ENCODE data around the gene APOL3.
A peak's percentile ranks its signal among the peaks of the same experiment; 100 is the strongest.
"Not testable (repeated sequence)": the region's sequence is repeated elsewhere in the genome, so short reads cannot be mapped to it uniquely, and the experiment has no call there.

Gene APOL3

DNA sequence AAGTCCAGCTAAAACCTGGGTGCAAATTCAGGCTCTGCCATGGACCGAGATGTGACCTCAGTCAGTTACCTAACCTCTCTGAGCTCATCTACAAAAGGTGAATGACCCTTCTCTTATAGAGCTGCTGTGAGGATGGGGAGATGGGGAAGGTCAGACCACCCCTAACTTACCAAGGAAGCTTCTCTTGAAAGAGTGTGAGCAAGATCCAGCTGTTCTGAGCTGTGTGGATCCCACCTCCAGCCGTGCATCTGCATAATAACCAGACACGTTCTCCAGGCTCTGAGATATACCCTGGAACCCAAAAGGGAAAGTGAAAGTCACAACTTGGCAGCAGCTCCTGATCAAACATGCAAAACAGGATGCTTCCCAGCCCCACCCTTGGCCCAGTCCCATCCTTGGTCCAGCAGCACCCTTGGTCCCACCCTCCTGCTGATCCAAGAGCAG lies at the start of gene APOL3:
TSS of gene APOL3 (minus strand) at position 257 of the 444 bp plus-strand sequence. CDS start 11,700 bp downstream, outside the sequence.
- DNase-seq: no peak

DNA sequence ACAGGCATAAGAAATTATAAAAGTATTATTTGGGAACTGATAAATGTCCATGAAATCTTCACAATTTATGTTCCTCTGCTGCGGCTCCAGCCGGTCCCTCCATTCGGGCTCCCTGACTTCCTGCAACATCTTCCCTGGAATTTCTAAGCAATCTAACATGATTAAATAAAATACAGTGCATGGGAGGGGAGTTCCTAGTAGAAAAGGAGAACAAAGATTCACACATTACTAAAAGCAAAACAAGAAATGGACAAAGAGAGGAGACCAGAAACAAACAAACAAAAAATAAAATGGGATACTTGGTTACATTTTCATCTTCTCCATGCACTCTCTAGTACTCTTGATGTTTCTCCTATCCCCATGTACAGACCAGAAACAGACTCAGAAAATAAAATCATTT lies 49.7 kb upstream of the APOL3 start:
- no peak for DNase-seq

GRCh38 chr22:36209488-36209908 lies 48.9 kb upstream of the APOL3 start:
- not testable (repeated sequence) for DNase-seq

GRCh38 chr22:36208914-36209313 lies 48.4 kb upstream of the APOL3 start:
- no peak for DNase-seq

- no peak for DNase-seq
Measured at GRCh38 chr22:36208162-36208765, 47.7 kb upstream of the APOL3 start.

GRCh38 chr22:36206255-36206654 lies 45.7 kb upstream of the APOL3 start:
- DNase-seq: no peak

GRCh38 chr22:36205573-36205972 lies 45.0 kb upstream of the APOL3 start:
- not testable (repeated sequence) for DNase-seq

GRCh38 chr22:36204632-36205015 lies 44.1 kb upstream of the APOL3 start:
- DNase-seq: no peak

DNA sequence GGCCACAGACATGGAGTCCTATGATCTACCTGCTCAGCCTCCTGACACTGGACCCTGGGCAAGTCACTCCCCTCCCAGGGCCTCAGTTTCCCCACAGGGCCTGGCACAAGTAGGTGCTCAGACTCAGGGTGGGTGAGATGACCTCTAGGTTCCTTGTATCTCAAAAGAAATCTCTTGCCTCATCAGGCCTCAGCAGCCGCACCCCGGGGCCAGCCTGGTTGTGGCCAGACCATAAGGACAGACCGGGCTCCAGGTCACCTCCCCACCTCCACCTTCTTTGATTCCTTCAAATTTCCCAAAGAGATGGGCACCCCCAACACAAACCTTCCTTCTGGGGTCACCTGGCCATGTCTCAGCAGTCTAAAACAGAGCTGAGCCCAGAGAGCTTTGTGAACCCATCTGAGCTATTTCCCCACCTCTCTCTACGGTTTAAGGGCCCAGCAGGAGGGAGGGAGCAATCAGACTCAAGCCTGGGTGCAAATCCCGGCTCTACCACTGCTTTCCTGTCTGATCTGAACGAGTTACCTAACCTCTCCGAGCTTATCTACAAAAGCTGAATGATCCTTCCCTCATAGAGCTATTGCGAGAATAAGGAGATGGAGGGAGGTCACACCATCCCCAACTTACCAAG lies 43.6 kb upstream of the APOL3 start:
- no peak for DNase-seq

DNA sequence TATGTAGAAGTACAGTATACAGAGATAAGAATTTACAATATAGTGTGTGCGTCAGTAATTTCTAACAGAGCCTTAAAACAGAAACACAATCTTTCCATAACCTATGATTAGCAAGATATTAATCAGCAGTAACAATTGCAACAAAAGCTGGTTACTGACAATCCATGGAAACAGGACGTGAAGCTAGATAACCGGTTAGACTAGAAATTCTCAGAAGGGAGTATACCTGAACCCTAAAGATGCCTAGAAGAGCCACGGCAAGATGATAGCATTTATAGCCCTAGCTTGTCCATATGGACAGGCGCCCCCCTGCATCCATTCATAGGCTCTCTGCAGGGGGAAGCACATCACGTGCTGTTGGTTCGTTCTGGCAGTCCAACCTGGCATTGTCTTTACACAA lies 42.9 kb upstream of the APOL3 start:
- DNase-seq: not testable (repeated sequence)

- DNase-seq: not testable (repeated sequence)
Measured at GRCh38 chr22:36202906-36203305, 42.4 kb upstream of the APOL3 start.

DNA sequence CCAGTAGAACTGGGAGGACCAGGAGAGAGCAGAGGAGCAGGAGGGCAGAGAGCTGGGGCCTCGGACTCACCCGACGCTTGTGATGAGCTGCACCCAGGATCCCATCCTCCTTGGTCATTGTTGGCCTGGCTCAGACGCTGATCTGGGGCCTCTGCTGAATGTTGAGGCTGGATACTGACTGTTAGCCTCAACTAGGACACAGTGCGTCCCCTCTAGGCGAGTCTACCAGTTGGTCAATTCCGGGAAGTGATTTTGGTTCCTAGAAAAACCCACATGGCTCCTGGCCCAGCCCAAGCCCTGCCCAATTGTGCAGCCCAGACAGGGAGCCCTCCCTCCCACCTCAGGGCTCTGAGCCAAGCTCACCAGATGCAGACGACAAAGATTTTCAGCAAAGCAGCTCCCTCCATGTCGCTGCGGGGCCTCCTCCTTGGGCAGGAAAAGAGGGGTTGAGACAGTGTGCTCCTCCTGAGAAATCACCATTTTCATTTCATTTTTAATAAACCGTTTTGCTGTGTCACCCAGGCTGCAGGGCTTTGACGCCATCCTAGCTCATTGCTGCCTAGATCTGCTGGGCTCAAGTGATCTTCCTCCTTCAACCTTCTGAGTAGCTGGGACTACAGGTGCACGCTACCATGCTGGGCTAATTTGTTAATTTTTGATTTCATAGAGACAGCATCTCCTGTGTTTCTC lies 41.2 kb upstream of the APOL3 start, which contains the start of gene APOL4:
TSS of gene APOL4 (minus strand) at position 180 of the 690 bp plus-strand sequence. CDS start at position 105, 75 bp downstream.
- peak; percentile 64 to 72 for DNase-seq

GRCh38 chr22:36201025-36201424 lies 40.5 kb upstream of the APOL3 start:
- DNase-seq: not testable (repeated sequence)

DNA sequence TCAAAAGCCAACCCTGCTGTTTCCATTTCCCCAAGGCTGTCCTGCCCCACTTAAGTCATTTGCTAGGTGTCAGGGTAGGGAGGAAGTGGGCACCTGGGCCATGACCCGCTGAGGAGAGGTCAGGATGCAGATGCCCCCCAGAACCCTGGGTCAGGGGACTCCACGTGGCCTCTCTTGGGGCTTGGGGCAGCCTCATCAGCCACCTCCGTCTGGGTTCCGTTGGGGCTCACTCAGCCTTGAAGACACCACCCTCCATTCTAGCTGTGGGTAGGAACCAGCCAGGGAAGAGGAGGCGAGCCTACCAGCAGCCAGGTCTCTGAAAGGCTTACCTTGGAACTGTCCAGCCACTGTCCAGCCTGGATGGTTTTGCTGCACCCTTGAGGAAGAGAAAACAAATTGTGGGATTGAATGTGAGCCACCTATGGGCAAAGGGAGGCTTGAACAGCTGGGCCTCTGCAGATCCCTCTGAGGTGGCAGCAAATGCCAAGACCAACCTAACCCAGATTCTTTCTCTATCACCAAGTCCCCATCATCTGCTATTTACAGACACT lies 38.5 kb upstream of the APOL3 start:
- DNase-seq: no peak

GRCh38 chr22:36198536-36198935 lies 38.0 kb upstream of the APOL3 start:
- DNase-seq: no peak

DNA sequence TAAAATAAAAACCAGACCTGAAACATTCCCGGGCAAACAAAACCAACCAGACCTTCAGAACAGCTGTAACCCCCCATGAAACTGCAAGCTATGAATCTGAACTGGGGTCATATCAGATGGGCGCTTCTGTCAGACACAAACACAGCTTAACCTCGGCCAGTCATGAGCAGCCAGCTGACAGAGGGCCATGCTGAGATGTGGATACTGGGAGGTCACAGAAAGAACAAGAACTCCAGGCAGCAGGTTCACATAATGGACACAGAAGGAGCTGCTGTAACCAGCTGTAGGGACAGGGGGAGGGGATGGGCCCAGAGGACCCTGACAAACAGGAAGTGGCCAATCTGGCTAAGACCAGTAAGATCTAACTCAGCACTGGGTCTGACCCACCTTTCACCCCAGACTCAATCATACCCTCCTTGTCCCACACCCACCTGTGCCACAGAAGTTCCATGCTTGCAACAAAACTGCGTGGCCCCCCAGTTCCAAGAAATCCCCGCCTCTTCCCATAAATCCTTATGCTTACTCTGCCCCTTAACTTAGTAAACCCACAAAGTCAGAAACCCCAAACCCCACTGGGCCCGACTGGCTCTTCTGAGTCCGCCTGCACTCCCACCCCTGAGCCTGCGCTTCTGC lies 37.1 kb upstream of the APOL3 start:
- DNase-seq: no peak

- no peak for DNase-seq
Measured at GRCh38 chr22:36197065-36197440, 36.5 kb upstream of the APOL3 start.

- DNase-seq: no peak
Measured at GRCh38 chr22:36196254-36197064, 35.9 kb upstream of the APOL3 start.

- DNase-seq: peak; percentile 49 to 53
Measured at GRCh38 chr22:36194971-36195370, 34.4 kb upstream of the APOL3 start.

- no peak for DNase-seq
Measured at GRCh38 chr22:36194385-36194784, 33.8 kb upstream of the APOL3 start.

GRCh38 chr22:36193577-36193976 lies 33.0 kb upstream of the APOL3 start:
- DNase-seq: no peak

DNA sequence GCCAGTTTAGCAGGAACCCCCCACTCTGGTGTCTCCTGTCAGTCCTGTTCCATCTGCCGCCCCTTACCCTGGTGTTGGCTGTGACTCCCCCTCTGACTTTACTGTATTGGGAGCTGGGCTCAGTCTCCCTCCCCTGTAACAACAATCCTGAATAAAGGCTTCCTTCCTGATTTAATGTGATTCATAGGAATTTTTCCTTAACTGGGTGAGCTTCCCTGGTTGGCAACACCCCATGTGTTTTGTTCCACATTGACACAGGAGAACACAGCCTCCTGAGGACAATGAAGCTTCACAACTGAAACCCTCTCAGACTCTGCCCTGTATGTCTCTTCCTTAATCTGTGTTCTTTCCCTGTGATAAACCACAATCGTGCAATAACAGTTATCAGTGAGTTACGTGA lies 32.6 kb upstream of the APOL3 start:
- no peak for DNase-seq

Measured in AML-193 (cell line).